ENCODE measurements around the gene ADGRL3.
"Not testable (repeated sequence)": the region's sequence is repeated elsewhere in the genome, so short reads cannot be mapped to it uniquely, and the experiment has no call there.

Gene ADGRL3

DNA sequence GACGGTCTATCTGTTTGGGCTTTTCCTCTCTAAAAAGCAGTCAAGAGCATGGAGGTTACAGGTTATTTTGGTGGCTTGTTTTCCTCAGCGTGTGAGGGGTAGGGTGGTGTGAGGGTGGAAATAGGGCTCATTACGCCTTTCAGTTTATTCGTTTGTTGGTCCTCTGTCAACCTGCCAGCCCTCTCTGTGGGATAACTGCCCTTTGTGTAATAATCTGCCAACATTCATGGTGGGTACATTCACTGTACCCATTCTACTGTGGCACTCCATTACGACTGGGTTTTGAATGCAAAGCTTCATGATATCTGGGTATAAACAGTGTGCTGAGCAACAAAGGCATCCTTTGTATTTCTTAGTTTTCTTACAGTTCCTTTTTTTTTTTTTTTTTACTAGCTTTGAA lies 136.4 kb downstream of the ADGRL3 start:
- Histone ChIP-seq H3K4me1 (ENCODE audit: control insufficient read depth, insufficient read depth, low read length, poor library complexity, severe bottlenecking) (peaks cover 6% of the 10 kb centered on the region), H3K9me3 (ENCODE audit: control insufficient read depth, low read length) (no peaks in the 10 kb centered on the region), H3K27ac (ENCODE audit: low read depth, low read length, severe bottlenecking) (no peak overlapping the region), H3K4me3 (ENCODE audit: extremely low read depth, insufficient read depth, low read length, poor library complexity, severe bottlenecking) (no peak overlapping the region), H3K36me3 (ENCODE audit: control insufficient read depth, insufficient read depth, low read length) (no peaks in the 10 kb centered on the region)
- 13 to 27% methylated on average over 1 to 2 of the region's 5 CpGs for WGBS, 2 experiments (ENCODE audit: insufficient coverage in 2 of 2)

GRCh38 chr4:61336916-61337315 lies 136.8 kb downstream of the ADGRL3 start:
- no peaks in the 10 kb centered on the region for H3K9me3 ChIP-seq (ENCODE audit: control insufficient read depth, low read length)
- WGBS, 2 experiments (ENCODE audit: insufficient coverage in 2 of 2), result no CpG with 5 or more reads among the region's 1 CpG
- no peaks in the 10 kb centered on the region for H3K36me3 ChIP-seq (ENCODE audit: control insufficient read depth, insufficient read depth, low read length)
- peaks cover 6% of the 10 kb centered on the region for H3K4me1 ChIP-seq (ENCODE audit: control insufficient read depth, insufficient read depth, low read length, poor library complexity, severe bottlenecking)
- H3K4me3 ChIP-seq (ENCODE audit: extremely low read depth, insufficient read depth, low read length, poor library complexity, severe bottlenecking), result no peak overlapping the region
- H3K27ac ChIP-seq (ENCODE audit: low read depth, low read length, severe bottlenecking), result no peak overlapping the region

DNA sequence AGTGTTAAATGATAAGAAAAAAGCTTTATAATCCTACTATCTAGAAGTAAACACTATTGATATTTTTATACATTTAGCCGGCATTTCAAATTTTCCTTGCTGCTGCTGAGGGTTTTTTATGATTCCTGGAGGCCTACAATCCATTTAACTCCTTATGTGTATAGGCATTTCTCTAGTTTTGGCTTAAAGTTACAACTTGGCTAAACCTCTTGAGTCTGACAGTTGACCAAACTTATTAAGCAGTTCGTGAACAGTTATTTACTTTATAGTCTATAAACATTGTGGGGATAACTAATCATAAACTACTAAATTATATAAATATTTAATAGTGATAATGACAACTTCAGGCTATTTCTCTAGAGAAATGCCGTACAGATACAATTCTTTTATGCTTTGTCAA lies 141.9 kb downstream of the ADGRL3 start:
- Histone ChIP-seq H3K4me3 (ENCODE audit: extremely low read depth, insufficient read depth, low read length, poor library complexity, severe bottlenecking) (no peak overlapping the region), H3K36me3 (ENCODE audit: control insufficient read depth, insufficient read depth, low read length) (no peaks in the 10 kb centered on the region), H3K4me1 (ENCODE audit: control insufficient read depth, insufficient read depth, low read length, poor library complexity, severe bottlenecking) (no peaks in the 10 kb centered on the region), H3K27ac (ENCODE audit: low read depth, low read length, severe bottlenecking) (no peak overlapping the region), H3K9me3 (ENCODE audit: control insufficient read depth, low read length) (no peaks in the 10 kb centered on the region)
- 88 to 100% methylated on average over 1 of the region's 3 CpGs for WGBS, 2 experiments (ENCODE audit: insufficient coverage in 2 of 2)

GRCh38 chr4:61350932-61351331 lies 150.8 kb downstream of the ADGRL3 start:
- Histone ChIP-seq H3K4me3 (ENCODE audit: extremely low read depth, insufficient read depth, low read length, poor library complexity, severe bottlenecking) (no peak overlapping the region), H3K4me1 (ENCODE audit: control insufficient read depth, insufficient read depth, low read length, poor library complexity, severe bottlenecking) (no peaks in the 10 kb centered on the region)

GRCh38 chr4:61356696-61357095 lies 156.6 kb downstream of the ADGRL3 start:
- no CpG with 5 or more reads among the region's 1 CpG for WGBS, 2 experiments (ENCODE audit: insufficient coverage in 2 of 2)

More at GRCh38 chr4:61350932-61351331, 150.8 kb downstream of the ADGRL3 start:
- Histone ChIP-seq H3K27ac (ENCODE audit: low read depth, low read length, severe bottlenecking) (no peak overlapping the region), H3K36me3 (ENCODE audit: control insufficient read depth, insufficient read depth, low read length) (no peaks in the 10 kb centered on the region), H3K9me3 (ENCODE audit: control insufficient read depth, low read length) (peaks cover 7% of the 10 kb centered on the region)

DNA sequence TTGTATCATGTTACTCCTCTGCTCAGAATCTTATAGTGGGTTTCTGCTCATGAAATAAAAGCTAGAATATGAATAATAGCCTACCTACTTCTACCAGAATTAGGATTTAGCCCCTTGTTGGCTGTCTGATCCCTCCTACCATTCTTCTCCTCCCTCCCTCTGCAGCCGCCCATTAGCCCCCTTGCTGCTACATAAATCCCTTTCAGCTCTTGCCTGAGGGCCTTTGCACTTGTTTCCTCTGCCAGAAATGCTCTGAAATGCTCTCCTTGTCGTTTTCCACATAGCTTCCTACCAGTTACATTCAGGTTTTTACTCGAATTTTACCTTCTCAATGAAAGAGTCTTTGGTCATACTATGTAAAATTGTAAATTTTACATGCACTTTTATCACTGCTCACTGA lies 159.2 kb downstream of the ADGRL3 start:
- Histone ChIP-seq H3K36me3 (ENCODE audit: control insufficient read depth, insufficient read depth, low read length) (no peaks in the 10 kb centered on the region), H3K27ac (ENCODE audit: low read depth, low read length, severe bottlenecking) (no peak overlapping the region), H3K9me3 (ENCODE audit: control insufficient read depth, low read length) (no peaks in the 10 kb centered on the region), H3K4me1 (ENCODE audit: control insufficient read depth, insufficient read depth, low read length, poor library complexity, severe bottlenecking) (no peaks in the 10 kb centered on the region), H3K4me3 (ENCODE audit: extremely low read depth, insufficient read depth, low read length, poor library complexity, severe bottlenecking) (no peak overlapping the region)
- WGBS, 2 experiments (ENCODE audit: insufficient coverage in 2 of 2), result 69 to 100% methylated on average over 1 to 2 of the region's 3 CpGs

More at GRCh38 chr4:61356696-61357095, 156.6 kb downstream of the ADGRL3 start:
- Histone ChIP-seq H3K4me3 (ENCODE audit: extremely low read depth, insufficient read depth, low read length, poor library complexity, severe bottlenecking) (no peak overlapping the region), H3K36me3 (ENCODE audit: control insufficient read depth, insufficient read depth, low read length) (no peaks in the 10 kb centered on the region), H3K27ac (ENCODE audit: low read depth, low read length, severe bottlenecking) (no peak overlapping the region), H3K4me1 (ENCODE audit: control insufficient read depth, insufficient read depth, low read length, poor library complexity, severe bottlenecking) (no peaks in the 10 kb centered on the region), H3K9me3 (ENCODE audit: control insufficient read depth, low read length) (peaks cover 3% of the 10 kb centered on the region)

DNA sequence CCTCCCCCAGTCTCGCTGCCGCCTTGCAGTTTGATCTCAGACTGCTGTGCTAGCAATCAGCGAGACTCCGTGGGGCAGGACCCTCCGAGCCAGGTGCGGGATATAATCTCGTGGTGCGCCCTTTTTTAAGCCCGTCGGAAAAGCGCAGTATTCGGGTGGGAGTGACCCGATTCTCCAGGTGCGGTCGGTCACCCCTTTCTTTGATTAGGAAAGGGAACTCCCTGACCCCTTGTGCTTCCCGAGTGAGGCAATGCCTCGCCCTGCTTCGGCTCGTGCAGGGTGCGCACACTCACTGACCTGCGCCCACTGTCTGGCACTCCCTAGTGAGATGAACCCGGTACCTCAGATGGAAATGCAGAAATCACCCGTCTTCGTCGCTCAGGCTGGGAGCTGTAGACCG lies 172.7 kb downstream of the ADGRL3 start:
- WGBS, 2 experiments (ENCODE audit: insufficient coverage in 2 of 2), result 87 to 94% methylated on average over 24 to 26 of the region's 26 CpGs
- not testable (repeated sequence) for H3K4me1 ChIP-seq (ENCODE audit: control insufficient read depth, insufficient read depth, low read length, poor library complexity, severe bottlenecking); H3K27ac ChIP-seq (ENCODE audit: low read depth, low read length, severe bottlenecking)

GRCh38 chr4:61373901-61374440 lies 173.8 kb downstream of the ADGRL3 start:
- Histone ChIP-seq H3K4me1 (ENCODE audit: control insufficient read depth, insufficient read depth, low read length, poor library complexity, severe bottlenecking) (peaks cover 9% of the 10 kb centered on the region), H3K9me3 (ENCODE audit: control insufficient read depth, low read length) (peaks cover 5% of the 10 kb centered on the region), H3K36me3 (ENCODE audit: control insufficient read depth, insufficient read depth, low read length) (no peaks in the 10 kb centered on the region), H3K4me3 (ENCODE audit: extremely low read depth, insufficient read depth, low read length, poor library complexity, severe bottlenecking) (no peak overlapping the region), H3K27ac (ENCODE audit: low read depth, low read length, severe bottlenecking) (no peak overlapping the region)
- no CpG with 5 or more reads among the region's 1 CpG for WGBS, 2 experiments (ENCODE audit: insufficient coverage in 2 of 2)

More for the DNA sequence above, 172.7 kb downstream of the ADGRL3 start:
- H3K4me3 ChIP-seq (ENCODE audit: extremely low read depth, insufficient read depth, low read length, poor library complexity, severe bottlenecking); H3K36me3 ChIP-seq (ENCODE audit: control insufficient read depth, insufficient read depth, low read length); H3K9me3 ChIP-seq (ENCODE audit: control insufficient read depth, low read length): not testable (repeated sequence)

GRCh38 chr4:61374447-61374891 lies 174.3 kb downstream of the ADGRL3 start:
- WGBS, 2 experiments (ENCODE audit: insufficient coverage in 2 of 2), result 67 to 70% methylated on average over 1 of the region's 1 CpG
- no peaks in the 10 kb centered on the region for H3K36me3 ChIP-seq (ENCODE audit: control insufficient read depth, insufficient read depth, low read length)
- H3K4me3 ChIP-seq (ENCODE audit: extremely low read depth, insufficient read depth, low read length, poor library complexity, severe bottlenecking), result no peak overlapping the region
- H3K9me3 ChIP-seq (ENCODE audit: control insufficient read depth, low read length), result peaks cover 5% of the 10 kb centered on the region
- H3K4me1 ChIP-seq (ENCODE audit: control insufficient read depth, insufficient read depth, low read length, poor library complexity, severe bottlenecking), result peaks cover 9% of the 10 kb centered on the region
- H3K27ac ChIP-seq (ENCODE audit: low read depth, low read length, severe bottlenecking), result no peak overlapping the region

GRCh38 chr4:61375301-61375700 lies 175.2 kb downstream of the ADGRL3 start:
- Histone ChIP-seq H3K36me3 (ENCODE audit: control insufficient read depth, insufficient read depth, low read length) (no peaks in the 10 kb centered on the region), H3K4me3 (ENCODE audit: extremely low read depth, insufficient read depth, low read length, poor library complexity, severe bottlenecking) (no peak overlapping the region), H3K27ac (ENCODE audit: low read depth, low read length, severe bottlenecking) (no peak overlapping the region), H3K9me3 (ENCODE audit: control insufficient read depth, low read length) (peaks cover 5% of the 10 kb centered on the region), H3K4me1 (ENCODE audit: control insufficient read depth, insufficient read depth, low read length, poor library complexity, severe bottlenecking) (peaks cover 9% of the 10 kb centered on the region)
- WGBS, 2 experiments (ENCODE audit: insufficient coverage in 2 of 2), result 100% methylated on average over 1 of the region's 2 CpGs; no CpG with 5 or more reads in 1 of the 2 experiments

GRCh38 chr4:61376301-61376700 lies 176.2 kb downstream of the ADGRL3 start:
- Histone ChIP-seq H3K4me1 (ENCODE audit: control insufficient read depth, insufficient read depth, low read length, poor library complexity, severe bottlenecking) (peaks cover 9% of the 10 kb centered on the region), H3K36me3 (ENCODE audit: control insufficient read depth, insufficient read depth, low read length) (no peaks in the 10 kb centered on the region), H3K4me3 (ENCODE audit: extremely low read depth, insufficient read depth, low read length, poor library complexity, severe bottlenecking) (no peak overlapping the region), H3K9me3 (ENCODE audit: control insufficient read depth, low read length) (peaks cover 5% of the 10 kb centered on the region), H3K27ac (ENCODE audit: low read depth, low read length, severe bottlenecking) (no peak overlapping the region)
- 80 to 84% methylated on average over 1 to 3 of the region's 3 CpGs for WGBS, 2 experiments (ENCODE audit: insufficient coverage in 2 of 2)
